ENCODE data around the gene KCNH6.

Gene KCNH6

DNA sequence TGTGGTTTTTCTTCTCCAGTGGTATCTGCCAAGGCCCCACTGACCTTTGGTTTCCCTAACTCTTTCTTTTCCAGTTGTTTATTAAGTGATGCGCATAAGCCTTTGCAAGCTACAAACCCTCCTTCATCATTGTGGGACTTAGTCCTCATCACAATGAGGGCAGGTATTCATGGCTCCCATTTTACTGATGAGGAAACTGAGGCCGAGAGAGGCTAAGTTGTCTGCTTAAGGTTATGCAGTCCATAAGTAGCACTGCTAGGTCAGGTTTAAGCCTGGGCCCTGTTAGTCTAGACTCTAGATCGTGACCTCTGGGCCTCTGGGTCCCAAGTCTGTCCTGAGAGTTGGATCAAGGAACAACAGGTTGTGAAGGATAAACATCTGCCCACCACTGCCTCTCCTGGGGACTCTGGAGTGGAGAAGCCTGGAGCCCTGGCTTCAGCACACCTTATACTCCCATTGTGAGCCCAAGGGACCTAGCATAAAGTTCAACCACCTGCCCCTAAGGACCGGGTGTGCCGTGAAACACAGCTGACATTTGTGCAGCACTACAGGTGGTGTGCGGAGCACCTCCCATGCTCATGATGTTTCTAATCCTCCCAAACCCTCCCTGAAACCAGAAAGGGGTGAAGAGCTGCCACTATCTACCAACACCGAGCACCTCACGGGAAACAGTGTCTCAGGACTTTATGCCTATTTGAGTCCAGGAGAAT is 5.2 kb upstream of the KCNH6 start:
- Histone ChIP-seq H4K20me1 (ENCODE audit: insufficient read depth, low read length, poor library complexity, severe bottlenecking) (no peaks in the 10 kb centered on the region), H2AFZ (ENCODE audit: low read length) (no peak overlapping the region), H3K9ac (ENCODE audit: low read depth, low read length, poor library complexity, severe bottlenecking) (no peak overlapping the region), H3K36me3 (ENCODE audit: insufficient read depth, low read length) (no peaks in the 10 kb centered on the region), H3F3A (ENCODE audit: low read depth) (no peaks in the 10 kb centered on the region), H3K4me3 (ENCODE audit: low read length, poor library complexity, severe bottlenecking) (no peak overlapping the region), H3K4me2 (ENCODE audit: low read depth, low read length, poor library complexity, severe bottlenecking) (no peak overlapping the region), H3K79me2 (ENCODE audit: insufficient read depth, low read length) (no peaks in the 10 kb centered on the region), H3K27me3 (ENCODE audit: insufficient read depth, low read length, poor library complexity, severe bottlenecking) (no peaks in the 10 kb centered on the region), H3K9me2 (replicated peaks; ENCODE audit: low read depth, low read length) (no peaks in the 10 kb centered on the region), H3K4me1 (ENCODE audit: insufficient read depth, low read length, poor library complexity, severe bottlenecking) (no peaks in the 10 kb centered on the region), H3K9me3 (ENCODE audit: insufficient read depth, low read depth, low read length) (no peaks in the 10 kb centered on the region)
- TF ChIP-seq CTCF (conservative IDR thresholded peaks at IDR 0.05; ENCODE audit: low read length), result no peak

- no peak overlapping the region for H3K4me2 ChIP-seq (ENCODE audit: low read depth, low read length, poor library complexity, severe bottlenecking)
- no peak overlapping the region for H2AFZ ChIP-seq (ENCODE audit: low read length)
- no peaks in the 10 kb centered on the region for H3F3A ChIP-seq (ENCODE audit: low read depth)
- no peak overlapping the region for H3K9ac ChIP-seq (ENCODE audit: low read depth, low read length, poor library complexity, severe bottlenecking)
- H3K27me3 ChIP-seq (ENCODE audit: insufficient read depth, low read length, poor library complexity, severe bottlenecking), result no peaks in the 10 kb centered on the region
- no peaks in the 10 kb centered on the region for H3K4me1 ChIP-seq (ENCODE audit: insufficient read depth, low read length, poor library complexity, severe bottlenecking)
- no peaks in the 10 kb centered on the region for H4K20me1 ChIP-seq (ENCODE audit: insufficient read depth, low read length, poor library complexity, severe bottlenecking)
- H3K79me2 ChIP-seq (ENCODE audit: insufficient read depth, low read length), result no peaks in the 10 kb centered on the region
- H3K9me3 ChIP-seq (ENCODE audit: insufficient read depth, low read depth, low read length), result no peaks in the 10 kb centered on the region
- TF ChIP-seq EZH2phosphoT487 (IDR thresholded peaks at IDR 0.05; ENCODE audit: borderline replicate concordance) (no peak), CTCF (conservative IDR thresholded peaks at IDR 0.05; ENCODE audit: low read length) (no peak)
- no peaks in the 10 kb centered on the region for H3K36me3 ChIP-seq (ENCODE audit: insufficient read depth, low read length)
- no peak overlapping the region for H3K4me3 ChIP-seq (ENCODE audit: low read length, poor library complexity, severe bottlenecking)
- no peaks in the 10 kb centered on the region for H3K9me2 ChIP-seq (replicated peaks; ENCODE audit: low read depth, low read length)
Measured at GRCh38 chr17:63519116-63519881, 3.9 kb upstream of the KCNH6 start.

DNA sequence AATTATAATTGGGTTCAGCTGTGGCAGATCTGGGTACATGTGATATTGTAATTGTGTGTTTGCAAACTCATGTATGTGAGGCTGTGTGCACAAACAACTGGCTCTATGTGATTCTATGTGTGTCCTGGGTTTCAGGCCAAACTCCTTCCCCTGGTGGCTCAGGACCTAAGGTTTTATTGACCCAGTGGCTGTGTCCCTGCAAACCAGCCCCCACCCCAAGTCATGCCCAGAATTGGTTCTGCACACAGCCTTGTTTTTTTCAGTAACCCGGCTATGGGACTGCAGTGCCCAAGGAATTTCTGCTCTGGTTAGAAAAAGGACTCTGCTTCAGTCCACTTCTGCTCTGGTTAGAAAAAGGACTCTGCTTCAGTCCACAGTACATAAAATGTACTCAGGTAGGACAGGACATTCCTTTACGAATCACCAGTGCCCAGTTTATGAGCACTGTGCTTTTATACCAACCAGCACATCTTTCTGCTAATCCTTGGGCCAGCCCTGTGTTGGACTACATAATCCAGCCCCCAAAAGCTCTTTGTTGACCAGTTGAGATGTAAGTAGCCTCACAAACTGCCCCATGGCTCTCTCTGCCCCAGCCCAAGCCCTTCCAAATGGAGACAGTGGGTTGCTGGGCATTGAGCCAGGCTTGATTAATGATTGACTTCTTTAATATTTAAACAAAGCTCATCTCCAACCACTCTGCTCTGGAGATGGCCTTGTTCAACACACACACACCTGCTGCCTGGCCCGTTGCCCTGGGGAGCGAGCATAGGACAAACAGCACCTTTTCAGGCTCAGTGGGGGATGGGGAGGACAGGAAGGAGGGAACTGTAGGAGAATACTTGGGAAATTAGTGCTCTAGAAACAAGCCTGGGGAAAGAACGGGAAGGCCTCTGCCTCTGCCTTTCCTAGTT is 2.9 kb upstream of the KCNH6 start:
- Histone ChIP-seq H3K4me3 (ENCODE audit: low read length, poor library complexity, severe bottlenecking) (no peak overlapping the region), H3K9me3 (ENCODE audit: insufficient read depth, low read depth, low read length) (no peaks in the 10 kb centered on the region), H2AFZ (ENCODE audit: low read length) (no peak overlapping the region), H3K9me2 (replicated peaks; ENCODE audit: low read depth, low read length) (no peaks in the 10 kb centered on the region), H3K27me3 (ENCODE audit: insufficient read depth, low read length, poor library complexity, severe bottlenecking) (no peaks in the 10 kb centered on the region), H3K9ac (ENCODE audit: low read depth, low read length, poor library complexity, severe bottlenecking) (no peak overlapping the region), H3F3A (ENCODE audit: low read depth) (no peaks in the 10 kb centered on the region), H3K4me1 (ENCODE audit: insufficient read depth, low read length, poor library complexity, severe bottlenecking) (no peaks in the 10 kb centered on the region), H3K79me2 (ENCODE audit: insufficient read depth, low read length) (no peaks in the 10 kb centered on the region), H3K36me3 (ENCODE audit: insufficient read depth, low read length) (no peaks in the 10 kb centered on the region), H3K4me2 (ENCODE audit: low read depth, low read length, poor library complexity, severe bottlenecking) (no peak overlapping the region), H4K20me1 (ENCODE audit: insufficient read depth, low read length, poor library complexity, severe bottlenecking) (no peaks in the 10 kb centered on the region)
- no peak for TF ChIP-seq CTCF (conservative IDR thresholded peaks at IDR 0.05; ENCODE audit: low read length)
- TF ChIP-seq EZH2phosphoT487 (IDR thresholded peaks at IDR 0.05; ENCODE audit: borderline replicate concordance), result no peak

All from Loucy (cell line).